Fibroblast of lung (primary cell): ENCODE data around the gene NIPAL3. TPM values are rescaled to one million over a fixed set of nuclear protein-coding genes. Genes with fewer than 3 reads are reported as not detected.

Experiments
- DNase-seq, 2 donors: peaks; one replicate each; pipeline versions ENCODE4 v3.0.0 to v3.0.0-alpha.2; 2010; ENCODE audit warnings: low read depth in 2 of 2
- H2AFZ ChIP-seq: 2 replicates; pipeline ENCODE4 v1.5.1; 2012; ENCODE audit warnings: low read length, control low read depth, inconsistent platforms
- H3K27ac ChIP-seq: 2 replicates; pipeline ENCODE4 v1.5.1; 2011; ENCODE audit warnings: low read length, control low read depth; ENCODE audit not compliant: insufficient read depth
- H3K27me3 ChIP-seq: 2 replicates; pipeline ENCODE4 v1.5.1; 2011; ENCODE audit warnings: mild to moderate bottlenecking, low read length; ENCODE audit not compliant: control insufficient read depth, insufficient read depth
- H3K36me3 ChIP-seq: 2 replicates; pipeline ENCODE4 v1.5.1; 2011; ENCODE audit warnings: low read length; ENCODE audit not compliant: control insufficient read depth, insufficient read depth
- H3K4me1 ChIP-seq: 2 replicates; pipeline ENCODE4 v1.5.1; 2011; ENCODE audit warnings: low read length; ENCODE audit not compliant: control insufficient read depth, insufficient read depth; ENCODE audit errors: extremely low read depth
- H3K4me2 ChIP-seq: 2 replicates; pipeline ENCODE4 v1.5.1; 2011; ENCODE audit warnings: low read length, control low read depth; ENCODE audit not compliant: insufficient read depth; ENCODE audit errors: extremely low read depth
- H3K4me3 ChIP-seq, 4 experiments: fragments of 200-600 bp in 1 of 4; sonication (generic) in 1 of 4; replicated peaks in 1 of 4; 2 replicates each; pipeline ENCODE4 v1.5.1; 2011 to 2016; ENCODE audit warnings: low read length in 4 of 4, low read depth in 3 of 4, mild to moderate bottlenecking in 3 of 4, control low read depth in 2 of 4, inconsistent platforms in 1 of 4, mixed read lengths in 1 of 4; ENCODE audit not compliant: insufficient read depth in 1 of 4; ENCODE audit errors: control extremely low read depth in 1 of 4
- H3K79me2 ChIP-seq: 2 replicates; pipeline ENCODE4 v1.5.1; 2012; ENCODE audit warnings: mild to moderate bottlenecking, low read length, inconsistent platforms; ENCODE audit not compliant: control insufficient read depth, insufficient read depth
- H3K9ac ChIP-seq: 2 replicates; pipeline ENCODE4 v1.5.1; 2011; ENCODE audit warnings: mild to moderate bottlenecking, low read length, control low read depth; ENCODE audit not compliant: insufficient read depth
- H3K9me3 ChIP-seq: 2 replicates; pipeline ENCODE4 v1.5.1; 2012; ENCODE audit warnings: low read depth, low read length; ENCODE audit not compliant: control insufficient read depth, insufficient read depth
- H4K20me1 ChIP-seq: 2 replicates; pipeline ENCODE4 v1.5.1; 2011; ENCODE audit warnings: low read length; ENCODE audit not compliant: control insufficient read depth, insufficient read depth; ENCODE audit errors: extremely low read depth
- EZH2 ChIP-seq: IDR thresholded peaks from 2 replicates; pipeline ENCODE4 v1.5.1; 2012; ENCODE audit warnings: low read length, control low read depth, mild to moderate bottlenecking; ENCODE audit errors: missing control alignments
- polyA plus RNA-seq, 2 donors: library from polyadenylated mRNA; depleted of rRNA in 1 of 2; stranded (reverse) in 1 of 2; unstranded in 1 of 2; fragments of >200 nt; gene quantifications; 2 replicates each; pipeline ENCODE4 v1.2.1, GENCODE V29; 2011 to 2012; ENCODE audit warnings: missing spikeins in 1 of 2
- total RNA-seq: library from RNA; depleted of rRNA; stranded (reverse); fragments of >200 nt; gene quantifications from 2 replicates; pipeline ENCODE4 v1.2.1, GENCODE V29; 2014
- TF ChIP-seq, protein P1 (sequence below), 2 donors: IDR thresholded peaks in 1 of 2; conservative IDR thresholded peaks in 1 of 2; 1 replicate in 1 of 2; 2 replicates in 1 of 2; pipeline ENCODE4 v1.5.1; 2011 to 2012; ENCODE audit warnings: low read length in 2 of 2, control low read depth in 1 of 2, inconsistent platforms in 1 of 2, low read depth in 1 of 2, mild to moderate bottlenecking in 1 of 2

Gene NIPAL3
- total and polyA plus RNA-seq, 2 donors (not counting 1 experiment from before 2014, with no cell fraction given): 65.3 to 85.2 TPM

DNA sequence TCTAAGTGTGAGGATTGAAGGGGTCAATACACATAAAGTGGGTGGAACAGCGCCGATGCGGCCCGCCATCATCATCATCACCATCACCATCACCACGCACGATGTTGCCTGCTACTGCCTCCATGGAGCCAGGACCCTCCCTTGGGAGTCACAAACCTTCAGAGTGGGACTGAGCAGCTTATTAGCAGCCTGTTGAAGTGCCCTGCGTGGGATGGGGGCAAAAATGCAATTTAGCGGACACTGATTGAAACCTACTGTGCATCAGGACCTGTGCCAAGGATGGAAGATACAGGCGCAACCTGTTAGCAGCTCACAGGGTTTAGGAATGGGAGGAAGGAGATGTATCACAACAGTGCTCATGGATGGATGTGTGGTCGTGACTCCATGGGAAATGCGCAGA is 28.7 kb upstream of the NIPAL3 start:
- Histone ChIP-seq H3K9me3 (no peaks in the 10 kb centered on the region), H3K4me1 (peaks cover 6% of the 10 kb centered on the region), H3K4me3 (no peak overlapping the region), H3K36me3 (peaks cover 2% of the 10 kb centered on the region), H3K9ac (no peak overlapping the region), H3K79me2 (no peaks in the 10 kb centered on the region), H2AFZ (no peak overlapping the region), H3K27ac (no peak overlapping the region), H3K4me2 (no peak overlapping the region), H4K20me1 (no peaks in the 10 kb centered on the region), H3K27me3 (no peaks in the 10 kb centered on the region)
- TF ChIP-seq, protein P1, sequence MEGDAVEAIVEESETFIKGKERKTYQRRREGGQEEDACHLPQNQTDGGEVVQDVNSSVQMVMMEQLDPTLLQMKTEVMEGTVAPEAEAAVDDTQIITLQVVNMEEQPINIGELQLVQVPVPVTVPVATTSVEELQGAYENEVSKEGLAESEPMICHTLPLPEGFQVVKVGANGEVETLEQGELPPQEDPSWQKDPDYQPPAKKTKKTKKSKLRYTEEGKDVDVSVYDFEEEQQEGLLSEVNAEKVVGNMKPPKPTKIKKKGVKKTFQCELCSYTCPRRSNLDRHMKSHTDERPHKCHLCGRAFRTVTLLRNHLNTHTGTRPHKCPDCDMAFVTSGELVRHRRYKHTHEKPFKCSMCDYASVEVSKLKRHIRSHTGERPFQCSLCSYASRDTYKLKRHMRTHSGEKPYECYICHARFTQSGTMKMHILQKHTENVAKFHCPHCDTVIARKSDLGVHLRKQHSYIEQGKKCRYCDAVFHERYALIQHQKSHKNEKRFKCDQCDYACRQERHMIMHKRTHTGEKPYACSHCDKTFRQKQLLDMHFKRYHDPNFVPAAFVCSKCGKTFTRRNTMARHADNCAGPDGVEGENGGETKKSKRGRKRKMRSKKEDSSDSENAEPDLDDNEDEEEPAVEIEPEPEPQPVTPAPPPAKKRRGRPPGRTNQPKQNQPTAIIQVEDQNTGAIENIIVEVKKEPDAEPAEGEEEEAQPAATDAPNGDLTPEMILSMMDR (conservative IDR thresholded peaks at IDR 0.05 in 1 of 2, IDR thresholded peaks at IDR 0.05 in 1 of 2; ENCODE audit: low read depth in 1 of 2, low read length in 2 of 2): no peak
- no peak for TF ChIP-seq EZH2
- no peak for DNase-seq

DNA sequence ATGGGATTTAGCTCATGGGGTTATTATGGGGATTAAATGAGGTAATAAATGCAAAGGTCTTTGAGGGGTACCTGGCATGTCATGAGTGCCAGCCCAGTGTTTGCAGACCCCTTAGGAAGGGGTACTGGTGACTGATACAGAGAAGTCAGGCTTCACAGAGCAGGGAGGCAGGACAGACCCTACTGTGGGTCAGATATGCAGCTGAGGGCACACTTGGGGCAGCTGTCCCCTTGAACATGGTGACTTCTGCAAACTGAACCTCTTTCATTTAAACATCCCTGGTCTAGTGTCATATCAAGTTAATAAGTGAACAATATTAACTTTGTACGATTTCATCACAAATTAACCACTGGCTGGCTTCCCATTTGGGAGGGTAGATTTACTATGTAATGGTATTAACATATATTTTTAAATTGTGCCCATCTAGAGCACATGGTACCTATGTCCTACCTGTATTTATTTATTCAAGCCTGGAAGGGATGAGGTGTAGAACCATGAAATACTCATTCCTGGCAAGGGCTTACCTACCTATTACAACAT is 27.9 kb upstream of the NIPAL3 start:
- TF ChIP-seq EZH2: no peak
- TF ChIP-seq, protein P1 (conservative IDR thresholded peaks at IDR 0.05 in 1 of 2, IDR thresholded peaks at IDR 0.05 in 1 of 2; ENCODE audit: low read depth in 1 of 2, low read length in 2 of 2): no peak
- Histone ChIP-seq H3K79me2 (no peaks in the 10 kb centered on the region), H4K20me1 (no peaks in the 10 kb centered on the region), H3K9me3 (no peaks in the 10 kb centered on the region), H2AFZ (no peak overlapping the region), H3K27me3 (no peaks in the 10 kb centered on the region), H3K4me1 (peaks cover 6% of the 10 kb centered on the region), H3K36me3 (no peaks in the 10 kb centered on the region), H3K27ac (no peak overlapping the region), H3K9ac (no peak overlapping the region), H3K4me3 (no peak overlapping the region), H3K4me2 (no peak overlapping the region)
- DNase-seq: no peak

DNA sequence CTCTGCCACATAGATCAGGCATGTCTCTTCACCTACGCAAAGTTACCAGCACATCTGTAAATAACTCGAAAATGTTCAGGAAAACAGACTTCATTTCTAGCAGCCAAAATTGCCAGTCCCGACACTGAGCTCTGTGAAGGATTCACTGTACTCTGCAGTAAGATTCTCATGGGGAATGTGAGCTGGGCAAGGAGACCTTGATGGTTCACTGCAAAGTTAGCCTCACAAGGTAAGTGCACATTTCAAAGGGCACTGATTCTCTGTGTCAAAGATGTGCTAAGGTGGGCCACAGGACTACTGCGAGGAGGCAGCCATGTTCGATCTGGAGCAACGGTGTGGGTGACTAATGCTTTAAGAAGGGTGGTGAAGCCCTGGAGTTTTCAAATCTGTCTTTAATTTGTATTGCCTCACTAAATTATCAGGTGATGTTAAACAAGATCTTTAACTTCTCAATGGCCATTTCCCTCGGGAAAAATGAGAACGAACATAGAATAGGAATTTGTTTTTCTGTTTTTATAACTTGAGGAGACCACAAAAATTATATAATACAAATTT is 27.2 kb upstream of the NIPAL3 start:
- H2AFZ ChIP-seq: no peak overlapping the region
- H3K27ac ChIP-seq: no peak overlapping the region
- H3K36me3 ChIP-seq: no peaks in the 10 kb centered on the region
- TF ChIP-seq EZH2: no peak
- TF ChIP-seq, protein P1 (conservative IDR thresholded peaks at IDR 0.05 in 1 of 2, IDR thresholded peaks at IDR 0.05 in 1 of 2; ENCODE audit: low read depth in 1 of 2, low read length in 2 of 2): no peak
- no peak overlapping the region for H3K9ac ChIP-seq
- no peak overlapping the region for H3K4me2 ChIP-seq
- no peak for DNase-seq
- H3K79me2 ChIP-seq: no peaks in the 10 kb centered on the region
- H3K9me3 ChIP-seq: no peaks in the 10 kb centered on the region
- no peaks in the 10 kb centered on the region for H4K20me1 ChIP-seq
- peaks cover 6% of the 10 kb centered on the region for H3K4me1 ChIP-seq
- no peak overlapping the region for H3K4me3 ChIP-seq
- no peaks in the 10 kb centered on the region for H3K27me3 ChIP-seq
